GM18861 (cell line): Measurements from ENCODE around the gene PPFIA4.

Experiments used
- ATAC-seq: cut with Tn5 transposase; IDR thresholded peaks from one replicate; pipeline ENCODE4 v1.9.1; 2021; ENCODE audit not compliant: unreplicated experiment

PPFIA4 gene

GRCh38 chr1:203056012-203056411 lies 29.7 kb downstream of the PPFIA4 start:
- ATAC-seq: no peak

GRCh38 chr1:203056516-203056915 lies 30.2 kb downstream of the PPFIA4 start:
- ATAC-seq: no peak

GRCh38 chr1:203057911-203058675 lies 31.8 kb downstream of the PPFIA4 start:
- no peak for ATAC-seq

DNA sequence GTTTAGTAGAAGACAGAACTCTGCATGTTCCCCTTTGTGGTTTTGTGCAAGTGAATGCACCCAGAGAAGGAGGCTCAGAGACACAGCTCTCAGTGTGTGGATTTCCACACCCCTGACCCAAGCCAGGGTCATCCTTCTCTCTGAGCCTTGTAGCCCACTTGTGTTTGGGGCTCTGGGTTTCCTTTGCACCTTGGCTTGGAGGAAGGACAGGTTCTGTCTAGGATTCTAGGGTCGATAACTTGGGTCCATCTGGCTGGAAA lies 32.3 kb downstream of the PPFIA4 start:
- ATAC-seq: no peak

DNA sequence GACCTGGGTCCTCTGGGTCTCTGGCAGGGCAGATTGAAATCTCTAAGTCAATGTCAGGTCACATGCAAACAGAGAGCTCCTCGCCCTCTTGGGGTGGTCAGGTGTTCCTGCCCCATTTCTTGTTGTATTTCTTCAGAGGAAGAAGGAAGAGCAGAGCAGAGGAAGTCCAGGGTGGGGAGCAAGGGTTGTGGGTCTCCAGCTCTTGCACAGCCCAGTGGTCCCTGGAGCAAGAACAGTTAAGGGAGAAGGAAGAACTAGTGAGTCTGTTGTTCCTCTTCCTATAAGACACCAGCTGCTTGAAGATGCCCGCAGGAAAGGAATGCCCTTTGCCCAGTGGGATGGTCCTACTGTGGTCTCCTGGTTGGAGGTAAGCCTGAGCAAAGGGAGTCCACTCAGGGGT lies 33.2 kb downstream of the PPFIA4 start:
- no peak for ATAC-seq

DNA sequence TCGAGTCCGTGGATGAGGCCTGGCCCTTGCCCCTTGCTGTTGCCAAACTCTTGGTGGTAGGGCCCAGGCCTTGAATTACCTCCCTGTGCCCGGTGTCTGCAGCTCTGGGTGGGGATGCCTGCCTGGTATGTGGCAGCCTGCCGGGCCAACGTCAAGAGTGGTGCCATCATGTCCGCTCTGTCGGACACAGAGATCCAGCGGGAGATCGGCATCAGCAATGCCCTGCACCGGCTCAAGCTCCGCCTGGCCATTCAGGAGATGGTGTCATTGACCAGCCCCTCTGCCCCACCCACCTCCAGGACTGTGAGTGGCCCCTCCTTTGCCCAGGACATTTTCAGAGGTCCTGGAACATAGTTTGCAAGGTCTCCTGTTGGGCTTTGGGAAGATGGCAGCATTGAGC lies 33.8 kb downstream of the PPFIA4 start:
- ATAC-seq: no peak

DNA sequence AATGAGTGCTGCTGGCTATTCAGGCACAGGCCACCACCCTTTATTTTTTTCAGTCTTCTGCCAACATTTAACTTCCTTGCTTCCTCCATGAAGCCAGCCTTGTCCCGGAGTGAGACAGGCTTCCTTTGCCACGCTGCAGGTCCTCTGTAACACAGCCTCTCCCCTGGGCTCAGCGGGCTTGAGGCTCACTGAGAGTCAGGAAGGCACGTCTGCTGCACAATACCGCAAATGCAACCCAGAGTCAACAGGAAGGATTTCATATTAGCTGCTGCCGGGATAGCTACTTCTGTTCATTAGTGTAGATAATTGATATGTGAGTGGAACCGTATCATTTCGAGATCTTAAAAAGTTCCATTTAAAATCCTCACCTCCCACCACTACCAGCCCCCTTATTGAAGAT lies 37.0 kb downstream of the PPFIA4 start:
- no peak for ATAC-seq

DNA sequence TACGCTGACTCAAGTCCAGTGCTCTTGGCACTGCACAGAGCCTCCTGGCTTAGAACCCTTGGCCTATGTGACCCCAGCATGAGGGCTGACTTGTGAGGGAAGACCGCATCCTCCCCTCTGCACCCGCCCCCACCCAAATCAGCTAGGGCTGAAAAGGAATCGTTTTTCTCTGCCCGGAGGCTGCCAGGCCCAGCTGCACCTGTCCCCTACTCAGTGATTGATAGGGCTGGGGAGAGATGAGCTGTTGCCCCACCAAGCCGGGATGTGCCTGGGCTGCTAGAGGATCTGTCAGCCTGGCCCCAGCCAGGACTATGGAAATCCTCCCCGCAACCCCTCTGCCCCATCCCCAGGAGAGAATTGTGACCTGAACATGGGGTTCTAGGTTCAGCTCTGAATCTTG lies 38.9 kb downstream of the PPFIA4 start:
- no peak for ATAC-seq

GRCh38 chr1:203065986-203066385 lies 39.7 kb downstream of the PPFIA4 start:
- ATAC-seq: no peak

GRCh38 chr1:203066965-203067364 lies 40.7 kb downstream of the PPFIA4 start:
- ATAC-seq: no peak

- ATAC-seq: no peak
Measured at GRCh38 chr1:203069030-203069747, 42.9 kb downstream of the PPFIA4 start.

DNA sequence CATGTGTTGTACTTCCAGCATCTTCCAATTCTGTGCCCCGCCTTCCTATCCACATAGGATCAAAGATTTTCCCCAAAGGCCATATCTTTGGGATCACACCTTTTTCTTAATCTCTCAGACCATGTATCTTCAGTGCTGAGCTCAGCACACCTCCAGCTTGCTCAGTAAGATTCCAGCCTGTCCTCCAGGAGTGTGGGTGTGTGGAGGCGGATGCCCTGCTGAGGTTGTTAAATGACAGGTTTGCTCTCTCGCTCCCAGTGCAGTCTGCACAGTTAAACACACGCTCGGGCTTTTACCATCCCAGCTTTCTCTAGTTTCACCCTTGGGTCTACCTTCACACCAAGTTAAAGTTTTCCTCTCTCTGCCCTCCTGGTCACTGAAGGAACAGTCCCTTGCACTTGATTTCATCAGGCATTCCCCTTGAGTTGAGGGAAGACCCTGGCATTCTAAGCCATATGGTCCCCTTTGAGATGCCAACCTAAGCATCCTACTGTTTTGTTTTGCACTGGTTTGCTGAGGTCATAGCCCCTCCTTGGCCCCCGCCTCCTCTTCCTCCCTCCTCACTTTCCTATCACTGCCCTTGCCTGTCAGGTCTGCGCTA lies 45.8 kb downstream of the PPFIA4 start:
- no peak for ATAC-seq

DNA sequence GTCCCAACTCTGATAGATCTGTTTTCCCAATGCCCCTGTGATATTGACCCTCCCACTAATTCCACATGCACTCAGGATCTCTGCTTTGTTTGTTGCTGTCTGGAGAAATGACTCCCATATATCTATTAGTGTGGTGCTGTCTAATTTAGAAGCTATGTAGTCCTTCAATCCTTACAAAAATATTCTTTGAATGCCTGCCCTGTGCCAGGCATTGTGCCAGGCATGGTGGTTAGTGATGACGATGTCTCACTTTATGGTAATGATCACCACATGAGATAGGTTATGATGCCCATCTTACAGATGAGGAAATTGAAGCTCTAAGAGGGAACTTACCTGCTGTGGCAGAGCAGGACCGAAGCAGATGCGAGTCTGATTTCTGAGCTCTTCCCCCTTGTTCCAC lies 46.6 kb downstream of the PPFIA4 start:
- ATAC-seq: no peak

- no peak for ATAC-seq
Measured at GRCh38 chr1:203073469-203073868, 47.2 kb downstream of the PPFIA4 start.

DNA sequence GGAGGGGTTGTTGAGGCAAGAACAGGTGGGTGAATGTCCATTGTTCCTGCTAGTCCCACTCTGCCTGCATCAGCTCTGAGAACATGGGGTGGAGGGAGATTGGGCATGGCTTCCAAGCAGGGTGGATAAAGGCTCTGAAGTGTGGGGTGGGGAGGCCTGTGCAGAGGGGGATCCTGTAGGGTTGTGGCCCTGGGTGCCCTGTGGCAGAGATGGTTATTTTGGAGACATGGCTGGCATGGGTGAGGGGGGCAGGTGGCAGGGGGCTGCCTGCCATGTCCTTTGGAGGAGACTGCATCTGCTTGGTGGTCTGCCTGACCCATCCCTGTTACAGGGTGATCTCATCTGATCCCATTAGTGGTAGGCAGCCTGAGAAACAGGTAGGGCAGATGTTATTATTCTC lies 48.3 kb downstream of the PPFIA4 start:
- ATAC-seq: no peak

DNA sequence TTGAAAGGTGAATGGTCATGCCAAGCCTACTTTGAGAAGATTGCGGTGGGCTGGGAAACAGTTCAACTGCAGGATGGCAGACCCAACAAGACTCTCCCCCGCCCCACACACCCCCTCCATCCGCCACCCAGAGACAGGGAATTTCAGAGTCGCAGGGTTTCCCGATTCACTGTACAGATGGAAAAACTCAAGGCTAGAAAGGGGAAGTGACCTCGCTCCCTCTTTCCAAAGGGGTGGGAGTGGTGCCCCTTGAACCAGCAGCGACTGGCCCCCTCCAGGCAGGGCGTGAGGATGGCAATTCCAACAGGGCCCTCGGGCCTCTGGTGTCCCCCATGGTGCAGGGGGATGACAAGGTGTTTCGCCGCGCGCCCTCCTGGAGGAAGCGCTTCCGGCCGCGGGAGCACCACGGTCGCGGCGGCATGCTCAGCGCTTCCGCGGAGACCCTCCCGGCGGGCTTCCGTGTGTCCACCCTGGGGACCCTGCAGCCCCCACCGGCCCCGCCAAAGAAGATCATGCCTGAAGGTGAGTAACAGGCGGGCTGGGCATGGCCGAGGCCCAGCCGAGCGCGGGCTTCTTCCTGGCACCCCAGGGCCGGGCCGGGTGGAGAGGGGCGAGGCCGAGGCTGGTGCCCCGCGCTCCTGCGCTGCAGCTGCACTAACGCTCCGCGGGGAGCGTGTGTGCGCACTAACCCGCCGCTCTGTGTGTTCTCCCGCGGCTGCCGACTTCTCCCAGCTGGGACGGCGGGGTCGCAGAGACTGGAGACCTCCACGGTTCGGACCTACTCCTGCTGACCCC lies 49.1 kb downstream of the PPFIA4 start:
- no peak for ATAC-seq

DNA sequence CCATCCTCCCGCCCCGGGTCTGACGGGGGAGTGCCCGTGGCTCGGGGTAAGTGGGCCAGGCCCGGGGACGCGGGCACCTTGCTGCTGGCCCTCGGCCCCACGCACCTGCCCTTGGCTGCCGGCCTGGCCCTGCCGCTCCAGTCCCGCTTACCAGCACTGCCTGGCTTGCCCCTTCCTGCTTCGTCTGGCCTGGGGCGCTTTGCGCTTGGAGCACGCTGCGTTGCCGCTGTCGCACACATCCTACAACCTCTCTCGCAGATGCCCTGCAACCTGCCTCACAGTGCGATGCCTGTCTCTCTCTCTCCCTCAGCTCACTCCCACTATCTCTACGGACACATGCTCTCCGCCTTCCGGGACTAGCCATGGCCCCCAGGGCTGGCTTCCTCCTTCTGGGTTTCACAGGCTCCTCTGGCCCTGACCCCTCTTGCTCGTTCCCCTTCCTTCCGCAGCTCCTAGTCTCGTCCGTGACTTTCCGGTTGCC lies 49.8 kb downstream of the PPFIA4 start:
- no peak for ATAC-seq

GRCh38 chr1:203077367-203077766 lies 51.1 kb downstream of the PPFIA4 start:
- ATAC-seq: no peak

- ATAC-seq: no peak
Measured at GRCh38 chr1:203077956-203078355, 51.7 kb downstream of the PPFIA4 start.

GRCh38 chr1:203078478-203078877 lies 52.2 kb downstream of the PPFIA4 start:
- no peak for ATAC-seq

GRCh38 chr1:203080456-203080855 lies 54.2 kb downstream of the PPFIA4 start:
- no peak for ATAC-seq
